Liver (tissue), 9 donors: Measurements from ENCODE around the gene TLE3. TPM values are rescaled to one million over a fixed set of nuclear protein-coding genes. Genes with fewer than 3 reads are reported as not detected.

Experiments
- DNase-seq: peaks from one replicate; pipeline ENCODE4 v3.0.0-alpha.2; 2017; ENCODE audit warnings: low spot score
- H3K27ac ChIP-seq, 2 donors: one replicate each; pipeline ENCODE4 v1.7.0; 2013; ENCODE audit warnings: inconsistent platforms in 2 of 2, low read length in 2 of 2, control low read depth in 1 of 2, low read depth in 1 of 2, mild to moderate bottlenecking in 1 of 2
- H3K27me3 ChIP-seq, 4 donors: one replicate each; pipeline versions ENCODE4 v1.6.1 to v1.7.0; 2013; ENCODE audit warnings: low read length in 3 of 4, inconsistent platforms in 1 of 4, mild to moderate bottlenecking in 1 of 4, moderate library complexity in 1 of 4; ENCODE audit not compliant: control insufficient read depth in 4 of 4, insufficient read depth in 4 of 4
- H3K36me3 ChIP-seq, 4 donors: one replicate each; pipeline versions ENCODE4 v1.6.1 to v1.7.0; 2013; ENCODE audit warnings: low read length in 3 of 4, mild to moderate bottlenecking in 3 of 4, low read depth in 1 of 4, moderate library complexity in 1 of 4; ENCODE audit not compliant: control insufficient read depth in 4 of 4, insufficient read depth in 3 of 4
- H3K4me1 ChIP-seq, 4 donors: one replicate each; pipeline versions ENCODE4 v1.6.1 to v1.7.0; 2013; ENCODE audit warnings: low read length in 3 of 4, mild to moderate bottlenecking in 3 of 4, moderate library complexity in 1 of 4; ENCODE audit not compliant: control insufficient read depth in 4 of 4, insufficient read depth in 4 of 4
- H3K4me3 ChIP-seq, 3 donors: one replicate each; pipeline versions ENCODE4 v1.6.1 to v1.7.0; 2013; ENCODE audit warnings: low read length in 3 of 3, control low read depth in 1 of 3, low read depth in 1 of 3, mild to moderate bottlenecking in 1 of 3
- H3K9ac ChIP-seq, 2 donors: one replicate each; pipeline ENCODE4 v1.7.0; 2013; ENCODE audit warnings: low read length in 2 of 2, mild to moderate bottlenecking in 2 of 2, moderate library complexity in 2 of 2, control low read depth in 1 of 2, low read depth in 1 of 2
- H3K9me3 ChIP-seq, 4 donors: one replicate each; pipeline versions ENCODE4 v1.6.1 to v1.7.0; 2013; ENCODE audit warnings: low read length in 3 of 4; ENCODE audit not compliant: control insufficient read depth in 4 of 4
- FOXA1 ChIP-seq: IDR thresholded peaks from 2 replicates; pipeline ENCODE4 v1.6.1; 2016; ENCODE audit warnings: antibody characterized with exemption
- FOXA2 ChIP-seq: IDR thresholded peaks from 2 replicates; pipeline ENCODE4 v1.6.1; 2016; ENCODE audit warnings: antibody characterized with exemption
- GABPA ChIP-seq, 2 donors: IDR thresholded peaks in 1 of 2; conservative IDR thresholded peaks in 1 of 2; 2 replicates each; pipeline ENCODE4 v1.6.1; 2016; ENCODE audit warnings: antibody characterized with exemption in 2 of 2, mild to moderate bottlenecking in 1 of 2, moderate library complexity in 1 of 2
- HNF4A ChIP-seq, 2 donors: conservative IDR thresholded peaks; 2 replicates each; pipeline ENCODE4 v1.6.1; 2016; ENCODE audit warnings: antibody characterized with exemption in 2 of 2, mild to moderate bottlenecking in 2 of 2
- HNF4G ChIP-seq: IDR thresholded peaks from 2 replicates; pipeline ENCODE4 v1.6.1; 2016; ENCODE audit warnings: antibody characterized with exemption
- JUND ChIP-seq, 2 donors: IDR thresholded peaks; 2 replicates each; pipeline ENCODE4 v1.6.1; 2016; ENCODE audit warnings: antibody characterized with exemption in 2 of 2
- NR2F2 ChIP-seq: IDR thresholded peaks from 2 replicates; pipeline ENCODE4 v1.6.1; 2016; ENCODE audit warnings: antibody characterized with exemption
- RAD21 ChIP-seq, 2 donors: IDR thresholded peaks; 2 replicates each; pipeline ENCODE4 v1.6.1; 2016; ENCODE audit warnings: antibody characterized with exemption in 2 of 2, mild to moderate bottlenecking in 2 of 2
- RXRA ChIP-seq, 2 donors: IDR thresholded peaks; 2 replicates each; pipeline ENCODE4 v1.6.1; 2017 to 2018; ENCODE audit warnings: antibody characterized with exemption in 2 of 2, mild to moderate bottlenecking in 1 of 2
- SP1 ChIP-seq: IDR thresholded peaks from 2 replicates; pipeline ENCODE4 v1.6.1; 2018; ENCODE audit warnings: antibody characterized with exemption, mild to moderate bottlenecking
- TAF1 ChIP-seq: conservative IDR thresholded peaks from 2 replicates; pipeline ENCODE4 v1.6.1; 2016; ENCODE audit warnings: antibody characterized with exemption, mild to moderate bottlenecking
- WGBS: extraction: QIAGEN DNeasy Blood & Tissue Kit; methylation state at CpG from one replicate; pipeline ENCODE4 v1.1.7; 2013; 5-methylcytosine and 5-hydroxymethylcytosine counted together
- polyA plus RNA-seq, 2 donors: library from polyadenylated mRNA; stranded (reverse) in 1 of 2; unstranded in 1 of 2; fragments of 200-250 nt in 1 of 2; fragments of >200 nt in 1 of 2; fragmentation: Nextera tagmentation in 1 of 2; extraction: Ambion mirVana in 1 of 2; gene quantifications; one replicate each; pipeline versions ENCODE4 v1.2.1 to v1.2.3, GENCODE V29; 2013 to 2015
- total RNA-seq, 2 donors: library from RNA; depleted of rRNA; stranded (reverse); fragments of >200 nt; gene quantifications; one replicate each; pipeline ENCODE4 v1.2.3, GENCODE V29; 2014
- TF ChIP-seq, protein P1 (sequence below): IDR thresholded peaks from 2 replicates; pipeline ENCODE4 v1.6.1; 2016; ENCODE audit warnings: antibody characterized with exemption
- TF ChIP-seq, protein P2 (sequence below): fragments of 150-350 bp; IDR thresholded peaks from 2 replicates; pipeline ENCODE4 v1.5.1; 2017; ENCODE audit warnings: improper control_type of control experiment, low read depth, low read length; ENCODE audit not compliant: missing input control
- TF ChIP-seq, protein P3 (sequence below): IDR thresholded peaks from 2 replicates; pipeline ENCODE4 v1.6.1; 2016; ENCODE audit warnings: antibody characterized with exemption
- TF ChIP-seq, protein P4 (sequence below): IDR thresholded peaks from 2 replicates; pipeline ENCODE4 v1.6.1; 2016; ENCODE audit warnings: antibody characterized with exemption, mild to moderate bottlenecking
- donor health status: healthy.
- donor health status: healthy.
- donor health status: healthy.
- donor health status: healthy.
- donor health status: healthy.

Gene TLE3
- total and polyA plus RNA-seq, 4 donors: 1.2 to 13.7 (median 8.5) TPM

DNA sequence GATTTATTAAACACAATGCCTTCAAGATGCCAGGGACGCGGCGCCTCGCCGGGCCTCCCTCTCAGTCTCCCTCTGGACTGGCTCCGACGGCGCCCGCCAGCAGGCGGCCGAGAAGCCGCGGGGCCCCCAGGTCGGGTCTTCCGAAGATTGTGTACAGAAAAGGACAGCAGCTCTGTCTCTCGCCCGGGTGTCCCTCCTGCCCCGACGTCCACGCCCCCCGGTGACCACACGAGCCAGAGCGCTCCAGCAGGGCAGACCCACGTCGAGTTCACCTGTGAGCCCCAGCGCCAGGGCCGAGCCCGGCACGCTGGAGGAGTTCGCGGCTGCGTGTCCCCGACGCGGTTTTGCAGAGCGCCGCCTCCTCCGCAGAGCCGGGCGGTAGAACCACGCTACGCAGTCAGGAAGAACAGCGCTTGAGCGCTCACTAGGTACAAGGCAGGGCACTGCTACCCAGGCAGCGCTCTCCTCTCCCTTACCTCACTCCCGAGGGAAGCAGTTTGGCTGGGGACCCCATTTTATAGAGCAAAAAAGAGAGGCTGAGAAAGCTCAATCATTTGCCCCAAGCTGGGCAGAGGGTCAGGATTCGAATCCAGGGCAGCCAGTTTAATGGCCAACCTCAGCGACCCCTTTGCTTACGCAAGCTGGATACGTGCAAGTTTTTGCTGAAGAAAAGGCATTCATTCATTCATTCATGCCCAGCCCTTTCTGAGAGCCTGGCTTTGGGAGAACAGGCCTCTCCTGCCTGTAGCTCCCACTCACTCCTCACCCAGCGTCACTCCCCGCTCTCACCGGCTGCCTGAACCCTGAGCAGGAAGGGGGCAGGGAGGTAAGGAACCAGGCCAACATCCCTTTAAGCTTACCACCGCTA lies 3.0 kb upstream of the TLE3 start:
- 2% methylated on average over 54 of the region's 54 CpGs for WGBS
- Histone ChIP-seq H3K36me3 (no peaks in the 10 kb centered on the region), H3K4me1 (peaks cover 16 to 53% (median 41%) of the 10 kb centered on the region in 4 donors), H3K4me3 (peak overlapping the region; percentile 24 to 41 (median 24)), H3K27me3 (no peaks in the 10 kb centered on the region), H3K27ac (peak overlapping the region; percentile 72 to 74), H3K9ac (peak overlapping the region in 1 of 2 donors; percentile 16), H3K9me3 (no peaks in the 10 kb centered on the region)
- DNase-seq: peak; percentile 62
- TF ChIP-seq JUND (IDR thresholded peaks at IDR 0.05) (no peak), HNF4G (no peak), SP1 (no peak), RAD21 (IDR thresholded peaks at IDR 0.05) (peak in 1 of 2 donors; percentile 17), FOXA1 (no peak)
- TF ChIP-seq, protein P1, sequence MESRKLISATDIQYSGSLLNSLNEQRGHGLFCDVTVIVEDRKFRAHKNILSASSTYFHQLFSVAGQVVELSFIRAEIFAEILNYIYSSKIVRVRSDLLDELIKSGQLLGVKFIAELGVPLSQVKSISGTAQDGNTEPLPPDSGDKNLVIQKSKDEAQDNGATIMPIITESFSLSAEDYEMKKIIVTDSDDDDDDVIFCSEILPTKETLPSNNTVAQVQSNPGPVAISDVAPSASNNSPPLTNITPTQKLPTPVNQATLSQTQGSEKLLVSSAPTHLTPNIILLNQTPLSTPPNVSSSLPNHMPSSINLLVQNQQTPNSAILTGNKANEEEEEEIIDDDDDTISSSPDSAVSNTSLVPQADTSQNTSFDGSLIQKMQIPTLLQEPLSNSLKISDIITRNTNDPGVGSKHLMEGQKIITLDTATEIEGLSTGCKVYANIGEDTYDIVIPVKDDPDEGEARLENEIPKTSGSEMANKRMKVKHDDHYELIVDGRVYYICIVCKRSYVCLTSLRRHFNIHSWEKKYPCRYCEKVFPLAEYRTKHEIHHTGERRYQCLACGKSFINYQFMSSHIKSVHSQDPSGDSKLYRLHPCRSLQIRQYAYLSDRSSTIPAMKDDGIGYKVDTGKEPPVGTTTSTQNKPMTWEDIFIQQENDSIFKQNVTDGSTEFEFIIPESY: no peak
- TF ChIP-seq, protein P2, sequence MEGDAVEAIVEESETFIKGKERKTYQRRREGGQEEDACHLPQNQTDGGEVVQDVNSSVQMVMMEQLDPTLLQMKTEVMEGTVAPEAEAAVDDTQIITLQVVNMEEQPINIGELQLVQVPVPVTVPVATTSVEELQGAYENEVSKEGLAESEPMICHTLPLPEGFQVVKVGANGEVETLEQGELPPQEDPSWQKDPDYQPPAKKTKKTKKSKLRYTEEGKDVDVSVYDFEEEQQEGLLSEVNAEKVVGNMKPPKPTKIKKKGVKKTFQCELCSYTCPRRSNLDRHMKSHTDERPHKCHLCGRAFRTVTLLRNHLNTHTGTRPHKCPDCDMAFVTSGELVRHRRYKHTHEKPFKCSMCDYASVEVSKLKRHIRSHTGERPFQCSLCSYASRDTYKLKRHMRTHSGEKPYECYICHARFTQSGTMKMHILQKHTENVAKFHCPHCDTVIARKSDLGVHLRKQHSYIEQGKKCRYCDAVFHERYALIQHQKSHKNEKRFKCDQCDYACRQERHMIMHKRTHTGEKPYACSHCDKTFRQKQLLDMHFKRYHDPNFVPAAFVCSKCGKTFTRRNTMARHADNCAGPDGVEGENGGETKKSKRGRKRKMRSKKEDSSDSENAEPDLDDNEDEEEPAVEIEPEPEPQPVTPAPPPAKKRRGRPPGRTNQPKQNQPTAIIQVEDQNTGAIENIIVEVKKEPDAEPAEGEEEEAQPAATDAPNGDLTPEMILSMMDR: peak; percentile 17
- TF ChIP-seq, protein P3, sequence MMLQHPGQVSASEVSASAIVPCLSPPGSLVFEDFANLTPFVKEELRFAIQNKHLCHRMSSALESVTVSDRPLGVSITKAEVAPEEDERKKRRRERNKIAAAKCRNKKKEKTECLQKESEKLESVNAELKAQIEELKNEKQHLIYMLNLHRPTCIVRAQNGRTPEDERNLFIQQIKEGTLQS: no peak
- TF ChIP-seq, protein P4, sequence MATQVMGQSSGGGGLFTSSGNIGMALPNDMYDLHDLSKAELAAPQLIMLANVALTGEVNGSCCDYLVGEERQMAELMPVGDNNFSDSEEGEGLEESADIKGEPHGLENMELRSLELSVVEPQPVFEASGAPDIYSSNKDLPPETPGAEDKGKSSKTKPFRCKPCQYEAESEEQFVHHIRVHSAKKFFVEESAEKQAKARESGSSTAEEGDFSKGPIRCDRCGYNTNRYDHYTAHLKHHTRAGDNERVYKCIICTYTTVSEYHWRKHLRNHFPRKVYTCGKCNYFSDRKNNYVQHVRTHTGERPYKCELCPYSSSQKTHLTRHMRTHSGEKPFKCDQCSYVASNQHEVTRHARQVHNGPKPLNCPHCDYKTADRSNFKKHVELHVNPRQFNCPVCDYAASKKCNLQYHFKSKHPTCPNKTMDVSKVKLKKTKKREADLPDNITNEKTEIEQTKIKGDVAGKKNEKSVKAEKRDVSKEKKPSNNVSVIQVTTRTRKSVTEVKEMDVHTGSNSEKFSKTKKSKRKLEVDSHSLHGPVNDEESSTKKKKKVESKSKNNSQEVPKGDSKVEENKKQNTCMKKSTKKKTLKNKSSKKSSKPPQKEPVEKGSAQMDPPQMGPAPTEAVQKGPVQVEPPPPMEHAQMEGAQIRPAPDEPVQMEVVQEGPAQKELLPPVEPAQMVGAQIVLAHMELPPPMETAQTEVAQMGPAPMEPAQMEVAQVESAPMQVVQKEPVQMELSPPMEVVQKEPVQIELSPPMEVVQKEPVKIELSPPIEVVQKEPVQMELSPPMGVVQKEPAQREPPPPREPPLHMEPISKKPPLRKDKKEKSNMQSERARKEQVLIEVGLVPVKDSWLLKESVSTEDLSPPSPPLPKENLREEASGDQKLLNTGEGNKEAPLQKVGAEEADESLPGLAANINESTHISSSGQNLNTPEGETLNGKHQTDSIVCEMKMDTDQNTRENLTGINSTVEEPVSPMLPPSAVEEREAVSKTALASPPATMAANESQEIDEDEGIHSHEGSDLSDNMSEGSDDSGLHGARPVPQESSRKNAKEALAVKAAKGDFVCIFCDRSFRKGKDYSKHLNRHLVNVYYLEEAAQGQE: no peak

DNA sequence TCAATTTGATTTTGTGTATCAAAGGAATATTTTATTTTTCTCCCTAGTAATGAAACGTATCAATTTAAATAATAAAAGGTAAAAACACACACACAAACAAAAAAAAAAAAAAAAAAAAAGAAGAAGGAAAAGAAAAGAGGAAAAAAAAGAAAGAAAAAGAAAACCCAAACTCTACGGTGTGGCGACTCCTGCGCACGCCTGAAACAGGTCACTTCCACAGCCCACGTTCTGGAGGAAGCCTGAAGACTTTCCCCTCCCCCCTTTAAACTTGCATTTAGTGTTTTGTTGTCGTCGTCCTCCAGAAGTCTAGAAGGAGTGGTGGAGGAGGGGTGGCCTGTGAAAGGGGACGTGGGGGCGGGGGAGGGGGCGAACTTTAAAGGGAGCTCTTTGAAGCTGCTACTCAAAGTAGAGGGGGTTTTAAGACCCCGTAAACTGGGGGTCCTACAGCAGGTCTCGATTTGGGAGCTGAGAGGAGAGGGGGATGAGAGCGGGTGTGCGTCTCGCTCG lies 2.3 kb upstream of the TLE3 start:
- WGBS: 2% methylated on average over 17 of the region's 17 CpGs
- H3K4me1 ChIP-seq: peaks cover 21 to 60% (median 44%) of the 10 kb centered on the region in 4 donors
- no peak overlapping the region for H3K9ac ChIP-seq
- no peaks in the 10 kb centered on the region for H3K36me3 ChIP-seq
- DNase-seq: no peak
- peak overlapping the region; percentile 72 to 74 for H3K27ac ChIP-seq
- no peaks in the 10 kb centered on the region for H3K9me3 ChIP-seq
- H3K27me3 ChIP-seq: no peaks in the 10 kb centered on the region
- H3K4me3 ChIP-seq: peak overlapping the region; percentile 24 to 41 (median 24)
- TF ChIP-seq SP1 (no peak), FOXA2 (no peak), TAF1 (no peak), NR2F2 (no peak), JUND (IDR thresholded peaks at IDR 0.05) (no peak), HNF4A (conservative IDR thresholded peaks at IDR 0.05) (no peak), FOXA1 (no peak), RAD21 (IDR thresholded peaks at IDR 0.05) (no peak), GABPA (IDR thresholded peaks at IDR 0.05 in 1 of 2, conservative IDR thresholded peaks at IDR 0.05 in 1 of 2) (no peak), RXRA (IDR thresholded peaks at IDR 0.05) (no peak)
- TF ChIP-seq, protein P4: no peak
- TF ChIP-seq, protein P2: no peak
- TF ChIP-seq, protein P3: no peak
